ENCODE data around the gene SOX6. TPM values are rescaled to one million over a fixed set of nuclear protein-coding genes. Genes with fewer than 3 reads are reported as not detected.

Gene SOX6
- total RNA-seq, 1 experiment from 2014 or later = not detected

GRCh38 chr11:16312233-16312765 is 44.0 kb downstream of the SOX6 start:
- H3K23me2 ChIP-seq (ENCODE audit: insufficient read length, low read depth, low read length, poor library complexity, severe bottlenecking) = no peaks in the 10 kb centered on the region
- H3K27me3 Mint-ChIP-seq (ENCODE audit: low read depth) = peaks cover 14% of the 10 kb centered on the region
- H3K27ac Mint-ChIP-seq = no peak overlapping the region
- no peak overlapping the region for H4K5ac ChIP-seq (ENCODE audit: insufficient read length, low read depth, low read length)
- TF ChIP-seq CTCF (conservative IDR thresholded peaks at IDR 0.05) = no peak
- no peak overlapping the region for H2BK5ac ChIP-seq (ENCODE audit: insufficient read length, low read length)
- H3K18ac ChIP-seq (ENCODE audit: insufficient read length, low read depth, low read length) = no peak overlapping the region
- no peak overlapping the region for H3K4me2 ChIP-seq (ENCODE audit: insufficient read depth, insufficient read length, low read length)
- no peak overlapping the region for H2AFZ ChIP-seq (ENCODE audit: low read length)
- H2BK12ac ChIP-seq (ENCODE audit: insufficient read length, low read depth, low read length) = no peak overlapping the region
- H3K4me1 Mint-ChIP-seq = no peaks in the 10 kb centered on the region
- H3K9ac ChIP-seq (ENCODE audit: extremely low read depth, insufficient read length, low read length) = no peak overlapping the region
- H4K91ac ChIP-seq (ENCODE audit: insufficient read length, low read depth, low read length) = no peak overlapping the region
- no peak overlapping the region for H3K14ac ChIP-seq (ENCODE audit: insufficient read depth, low read length)
- H3K9me3 Mint-ChIP-seq = no peaks in the 10 kb centered on the region
- H2BK120ac ChIP-seq (ENCODE audit: low read depth, low read length, poor library complexity, severe bottlenecking) = no peak overlapping the region
- no peaks in the 10 kb centered on the region for H3K27me3 ChIP-seq (ENCODE audit: insufficient read depth, low read length)
- no peak overlapping the region for H2BK15ac ChIP-seq (ENCODE audit: low read depth, low read length)
- H4K20me1 ChIP-seq (ENCODE audit: control insufficient read depth, insufficient read depth, insufficient read length) = no peaks in the 10 kb centered on the region
- H3K4me1 ChIP-seq (ENCODE audit: insufficient read depth, low read length) = no peaks in the 10 kb centered on the region
- H3K36me3 Mint-ChIP-seq (ENCODE audit: insufficient read depth in 1 of 3, low read depth in 3 of 3) = no peaks in the 10 kb centered on the region
- H3K79me2 ChIP-seq (ENCODE audit: insufficient read depth, low read length) = no peaks in the 10 kb centered on the region
- H3K4ac ChIP-seq (ENCODE audit: low read depth, low read length) = no peak overlapping the region
- no peak overlapping the region for H3K4me3 Mint-ChIP-seq
- no peak overlapping the region for H3K27ac ChIP-seq (ENCODE audit: insufficient read length, low read depth, low read length)
- no peak overlapping the region for H2BK20ac ChIP-seq (ENCODE audit: low read depth, low read length, poor library complexity, severe bottlenecking)
- H4K8ac ChIP-seq (replicated peaks; ENCODE audit: insufficient read length, low read depth, low read length) = no peak overlapping the region
- no peak overlapping the region for H3K23ac ChIP-seq (ENCODE audit: insufficient read length, low read depth, low read length)
- WGBS (ENCODE audit: extremely low coverage, insufficient read length, low lambda C conversion rate) = no CpG with 5 or more reads among the region's 3 CpGs
- H3K9me3 ChIP-seq (ENCODE audit: control insufficient read depth, low read depth, low read length) = no peaks in the 10 kb centered on the region
- H3K79me1 ChIP-seq (ENCODE audit: insufficient read depth, low read depth, low read length, poor library complexity, severe bottlenecking) = no peaks in the 10 kb centered on the region
- H2AK5ac ChIP-seq (ENCODE audit: insufficient read length, low read length) = no peak overlapping the region
- no peak for DNase-seq
- no peak overlapping the region for H3T11ph ChIP-seq (ENCODE audit: low read length)
- no peak overlapping the region for H3K56ac ChIP-seq (ENCODE audit: insufficient read length, low read depth, low read length)
